HG02610 (cell line): ENCODE results near the gene CELF4.
"Not testable (repeated sequence)": the region's sequence is repeated elsewhere in the genome, so short reads cannot be mapped to it uniquely, and the experiment has no call there.

ENCODE experiments used
- ATAC-seq: cut with Tn5 transposase; IDR thresholded peaks from one replicate; pipeline ENCODE4 v1.9.1; 2021; ENCODE audit warnings: mild to moderate bottlenecking, moderate library complexity; ENCODE audit not compliant: unreplicated experiment

The CELF4 gene

GRCh38 chr18:37476182-37476581 lies 89.4 kb downstream of the CELF4 start:
- no peak for ATAC-seq

DNA sequence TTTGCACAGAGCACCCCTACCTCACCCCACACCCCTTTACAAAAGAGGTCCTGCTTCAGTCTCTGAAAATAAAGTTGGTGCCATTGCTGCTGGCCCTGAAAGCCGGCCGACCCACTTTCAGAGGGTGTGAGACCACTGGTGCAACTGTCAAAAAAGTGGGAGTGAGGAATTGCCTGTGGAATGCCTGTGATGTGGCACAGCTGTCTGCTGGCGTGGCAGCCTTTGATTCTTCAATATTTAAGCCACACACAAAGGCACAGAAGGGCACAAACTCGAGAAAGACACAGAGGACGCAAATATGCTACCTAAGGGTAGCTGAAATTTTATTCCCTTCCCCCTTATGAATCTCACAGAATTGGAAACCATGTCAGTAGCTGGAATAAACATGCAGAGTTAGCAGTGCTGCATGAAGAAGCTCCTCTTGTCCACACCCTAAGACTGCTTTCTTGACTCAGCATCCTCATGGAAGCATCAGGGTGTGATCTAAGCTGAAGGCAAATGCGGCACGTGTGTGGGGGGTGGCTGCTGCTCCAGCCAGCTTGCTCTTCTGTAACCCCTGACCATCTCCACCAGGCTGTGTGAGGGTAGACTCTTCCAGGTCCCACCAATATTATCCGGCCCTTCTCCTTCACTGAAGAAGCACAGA lies 92.3 kb downstream of the CELF4 start:
- ATAC-seq: no peak

GRCh38 chr18:37471637-37472036 lies 94.0 kb downstream of the CELF4 start:
- no peak for ATAC-seq

- no peak for ATAC-seq
Measured at GRCh38 chr18:37470986-37471385, 94.6 kb downstream of the CELF4 start.

DNA sequence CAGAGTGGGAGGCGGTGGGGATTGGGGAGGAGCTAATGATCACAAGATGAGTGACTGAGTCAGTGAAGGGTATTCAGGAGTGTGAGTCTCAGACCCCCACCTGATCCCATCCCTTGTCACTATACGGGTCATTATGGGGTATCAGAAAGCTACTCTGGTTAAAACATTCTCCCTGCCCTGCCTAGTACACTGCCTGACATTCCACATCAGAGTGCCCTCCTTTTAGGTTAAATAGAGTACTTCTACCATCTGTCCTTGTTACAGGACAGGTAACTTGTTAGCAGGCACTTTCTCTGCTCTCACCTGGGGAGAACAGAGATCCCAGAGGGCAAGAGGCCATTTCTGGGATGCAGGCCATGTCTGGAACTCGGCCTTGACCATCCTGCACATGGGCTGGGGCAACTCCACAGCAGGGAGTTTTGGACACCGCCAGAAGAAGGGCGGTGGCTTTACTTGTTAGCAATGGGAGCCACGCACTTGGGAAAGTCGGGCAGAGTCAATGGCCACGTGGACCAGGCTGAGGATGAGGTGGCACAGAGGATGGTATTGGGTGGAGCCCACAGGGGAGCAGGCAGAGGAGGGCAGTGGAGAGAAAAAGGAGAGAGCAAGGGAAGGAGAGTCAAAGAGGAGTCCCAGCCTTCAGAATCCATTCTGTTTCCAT lies 98.5 kb downstream of the CELF4 start:
- ATAC-seq: no peak

GRCh38 chr18:37465958-37466357 lies 99.6 kb downstream of the CELF4 start:
- ATAC-seq: no peak

GRCh38 chr18:37464257-37464656 lies 101.3 kb downstream of the CELF4 start:
- ATAC-seq: no peak

GRCh38 chr18:37461329-37461728 lies 104.3 kb downstream of the CELF4 start:
- not testable (repeated sequence) for ATAC-seq

GRCh38 chr18:37460604-37461003 lies 105.0 kb downstream of the CELF4 start:
- no peak for ATAC-seq

GRCh38 chr18:37458697-37459096 lies 106.9 kb downstream of the CELF4 start:
- ATAC-seq: no peak

DNA sequence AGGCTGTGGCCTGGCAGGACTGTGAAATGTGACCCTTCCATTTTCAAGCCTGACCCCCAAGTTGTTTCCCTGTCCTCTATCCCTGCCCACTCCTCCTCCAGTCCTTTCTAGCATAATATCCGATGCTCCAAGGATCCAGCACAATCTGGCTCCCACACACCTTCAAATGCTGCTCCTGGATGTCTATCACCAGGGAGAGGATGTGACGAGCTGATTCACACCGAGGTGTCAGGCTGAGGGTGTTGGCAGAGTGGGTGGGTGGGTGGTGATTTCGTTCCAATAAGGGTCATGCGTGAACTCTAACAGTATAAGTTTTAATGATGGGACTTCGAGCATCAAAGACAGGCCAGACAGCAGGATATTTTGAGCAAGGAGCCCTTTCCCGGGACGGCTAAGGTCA lies 107.8 kb downstream of the CELF4 start:
- ATAC-seq: no peak

DNA sequence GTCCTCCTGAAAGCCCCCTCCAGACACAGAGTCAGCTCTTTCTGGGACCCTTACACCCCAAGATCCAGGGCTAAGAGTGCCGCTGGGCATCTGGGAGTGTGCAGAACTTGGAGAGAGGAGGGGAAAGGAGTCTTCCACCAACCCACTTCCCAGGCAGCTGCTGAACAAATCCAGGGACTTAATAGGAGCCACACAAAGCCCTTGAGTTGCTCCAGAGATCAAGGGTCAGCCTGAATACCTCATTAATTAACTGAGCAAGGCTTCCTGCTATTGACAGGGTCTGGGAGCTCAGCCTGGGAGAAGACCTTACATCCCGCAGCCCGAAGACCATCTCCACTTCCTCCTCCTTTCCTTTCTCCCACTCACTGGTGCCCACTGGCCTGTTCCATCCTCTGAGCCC lies 108.3 kb downstream of the CELF4 start:
- ATAC-seq: no peak

DNA sequence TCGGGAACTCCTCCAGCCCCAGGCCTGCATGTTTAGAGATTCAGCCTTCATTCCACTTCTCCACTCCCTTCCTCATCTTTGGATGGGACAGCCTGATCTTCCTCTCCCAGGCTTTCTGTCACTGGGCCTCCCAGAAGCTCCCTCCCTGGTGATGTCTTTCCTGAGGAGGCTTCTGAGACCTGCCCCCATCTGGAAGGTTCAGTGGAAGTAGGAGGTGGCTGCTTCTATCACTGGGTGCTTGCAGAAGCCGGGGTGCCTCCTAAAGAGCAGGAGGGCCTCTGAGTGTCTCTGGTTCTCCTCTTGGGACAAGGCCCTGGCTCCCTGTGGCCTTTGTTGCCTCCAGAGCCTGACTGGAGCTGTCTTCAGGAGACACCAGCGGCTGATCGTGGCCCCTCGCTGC lies 108.7 kb downstream of the CELF4 start:
- ATAC-seq: no peak

DNA sequence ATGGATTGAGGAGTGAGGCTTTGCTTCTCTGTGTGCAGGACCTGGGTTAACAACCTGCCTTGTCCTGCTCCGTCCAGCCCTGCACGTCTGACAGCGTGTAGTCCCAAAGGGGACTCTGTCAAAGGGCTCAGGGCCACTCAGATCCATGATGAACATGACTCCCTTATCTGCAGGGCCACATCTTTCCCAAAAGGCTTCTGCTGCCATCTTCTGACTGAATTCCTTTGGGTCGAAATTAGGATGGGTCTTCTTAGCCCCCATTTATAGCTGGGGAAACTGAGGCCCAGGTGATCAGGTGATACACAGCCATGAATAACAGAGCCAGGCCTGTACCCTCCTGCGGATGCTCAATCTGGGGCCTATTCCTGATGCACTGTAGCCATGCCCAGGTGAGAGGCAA lies 109.2 kb downstream of the CELF4 start:
- ATAC-seq: no peak

DNA sequence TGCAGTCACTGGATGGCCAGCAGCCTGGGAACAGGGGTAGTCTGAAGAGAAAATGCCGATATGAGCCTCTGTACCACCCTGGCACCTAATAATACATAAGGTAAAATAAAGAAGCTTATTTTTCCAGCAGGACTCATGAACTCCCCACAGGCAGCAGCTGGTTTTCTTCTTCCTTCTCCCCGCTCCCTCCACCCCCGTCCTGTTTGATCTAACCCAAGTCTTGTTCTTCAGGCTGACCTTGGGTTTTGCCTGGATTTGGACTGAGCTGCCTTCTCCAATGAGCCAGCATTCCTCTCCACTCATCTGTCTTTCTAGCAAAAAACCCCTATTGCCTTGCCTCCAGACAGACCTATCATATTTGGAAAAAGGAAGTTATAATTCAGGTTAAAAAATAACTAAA lies 111.8 kb downstream of the CELF4 start:
- ATAC-seq: no peak

GRCh38 chr18:37452682-37453385 lies 112.8 kb downstream of the CELF4 start:
- no peak for ATAC-seq

DNA sequence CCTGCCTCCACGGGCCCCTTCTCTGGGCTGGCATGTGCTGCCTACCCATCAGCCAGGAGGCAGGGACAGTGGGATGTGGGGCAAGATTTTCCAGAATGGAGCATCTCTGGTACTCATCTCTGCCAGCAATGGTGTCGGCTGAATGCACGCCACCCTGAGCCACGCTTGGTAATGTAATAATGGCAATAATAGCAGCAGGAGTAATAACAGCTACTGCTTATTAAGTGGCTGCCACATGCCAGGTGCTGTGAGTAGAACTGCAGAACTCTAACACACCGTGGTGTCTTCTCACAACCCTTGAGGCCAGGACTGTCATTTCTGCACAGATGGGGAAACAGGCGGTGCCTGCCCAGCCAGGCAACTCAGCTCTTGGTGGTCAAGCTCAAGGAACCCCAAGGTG lies 113.6 kb downstream of the CELF4 start:
- ATAC-seq: no peak

- no peak for ATAC-seq
Measured at GRCh38 chr18:37451239-37451825, 114.3 kb downstream of the CELF4 start.

DNA sequence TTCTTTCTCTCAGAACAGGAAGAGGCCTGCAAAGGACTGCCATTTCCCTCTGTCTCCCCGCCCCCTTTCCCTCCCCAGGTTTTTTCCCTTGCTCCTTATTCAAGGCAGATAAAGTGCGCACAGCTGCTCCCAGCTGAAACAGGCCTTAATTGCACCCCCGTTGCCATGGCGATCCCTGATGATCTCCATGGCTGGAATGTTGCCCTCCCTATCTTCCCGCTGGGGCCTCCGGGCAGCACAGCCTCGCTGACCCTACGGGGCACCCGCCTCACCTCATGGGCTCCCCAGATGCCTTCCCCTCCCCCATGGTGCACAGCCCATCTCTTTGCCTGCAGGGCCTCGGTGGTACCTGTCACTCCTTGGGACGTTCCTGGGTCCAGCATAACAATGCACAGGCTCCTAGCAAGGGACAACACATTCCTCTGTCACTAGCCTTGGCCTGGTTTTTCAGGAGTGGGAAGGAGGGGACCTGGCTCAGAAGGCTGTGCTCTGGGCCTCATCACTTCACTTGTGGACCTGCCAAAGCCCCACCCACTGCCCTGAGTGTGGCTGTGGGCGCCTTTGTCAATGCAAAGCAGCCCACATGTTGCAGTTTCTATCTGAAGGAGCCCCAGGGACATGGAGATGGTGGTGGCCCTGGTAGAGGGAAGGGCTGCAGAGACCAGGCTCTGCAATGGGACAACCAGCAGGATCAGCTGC lies 115.0 kb downstream of the CELF4 start:
- no peak for ATAC-seq

- ATAC-seq: no peak
Measured at GRCh38 chr18:37449618-37450017, 116.0 kb downstream of the CELF4 start.

GRCh38 chr18:37448946-37449345 lies 116.7 kb downstream of the CELF4 start:
- ATAC-seq: no peak
